Psoas muscle (tissue), 8 donors: Measurements from ENCODE around the gene RESF1. TPM values are rescaled to one million over a fixed set of nuclear protein-coding genes. Genes with fewer than 3 reads are reported as not detected.

Experiments
- ATAC-seq, 4 donors: fragments of 200-7000 bp; cut with Tn5 transposase; one replicate each; pipeline ENCODE4 v1.9.1; 2020; ENCODE audit warnings: moderate library complexity in 3 of 4, mild to moderate bottlenecking in 2 of 4
- DNase-seq, 2 donors: peaks; one replicate each; pipeline ENCODE4 v3.0.0-alpha.2; 2020
- H3K27ac ChIP-seq: fragments of 200-600 bp; one replicate; pipeline ENCODE4 v1.8.0; 2022
- H3K27me3 ChIP-seq, 3 donors: fragments of 200-600 bp in 1 of 3; one replicate each; pipeline versions ENCODE4 v1.6.1 to v1.8.0; 2013 to 2022; ENCODE audit warnings: low read length in 2 of 3, mild to moderate bottlenecking in 2 of 3, moderate library complexity in 1 of 3; ENCODE audit not compliant: insufficient read depth in 3 of 3
- H3K36me3 ChIP-seq, 2 donors: fragments of 200-600 bp in 1 of 2; one replicate each; pipeline versions ENCODE4 v1.6.1 to v1.8.0; 2013 to 2022; ENCODE audit warnings: low read depth in 1 of 2, mild to moderate bottlenecking in 1 of 2, moderate library complexity in 1 of 2; ENCODE audit not compliant: insufficient read depth in 1 of 2
- H3K4me1 ChIP-seq: fragments of 200-600 bp; one replicate; pipeline ENCODE4 v1.8.0; 2022
- H3K4me3 ChIP-seq: fragments of 200-600 bp; one replicate; pipeline ENCODE4 v1.8.0; 2022; ENCODE audit warnings: mild to moderate bottlenecking
- H3K9me3 ChIP-seq: fragments of 200-600 bp; one replicate; pipeline ENCODE4 v1.8.0; 2022
- CTCF ChIP-seq: fragments of 200-600 bp; IDR thresholded peaks from one replicate; pipeline ENCODE4 v1.8.0; 2022; ENCODE audit warnings: antibody characterized with exemption
- WGBS, 3 donors: extraction: QIAGEN DNeasy Blood & Tissue Kit; methylation state at CpG; one replicate each; pipeline versions ENCODE4 v1.1.6 to v1.1.7; 2013; 5-methylcytosine and 5-hydroxymethylcytosine counted together
- intact Hi-C, 2 donors: fragments of 100-400 bp; cut with DNase I; formaldehyde crosslinking; loops; one replicate each; pipeline versions ENCODE4 v1.11.0 to v1.14.2; 2022
- polyA plus RNA-seq, 3 donors: library from polyadenylated mRNA; stranded (reverse); fragments of 200-250 nt; gene quantifications; one replicate each; pipeline ENCODE4 v1.2.3, GENCODE V29; 2013
- total RNA-seq, 4 donors: library from RNA; stranded (reverse); fragmentation: NEBNext Ultra II Directional in 2 of 4; extraction: Animal tissue kit (Norgen Biotek cat#: 25700) in 2 of 4; gene quantifications; one replicate each; pipeline versions ENCODE4 v1.2.1 to v1.2.4, GENCODE V29; 2021 to 2023
- donor health status: healthy with polysubstance abuse.
- donor health status: DM: no; HTN: no; CAD: no; lungs with moderate emphysema.
- donor health status: Bipolar disorder and iron deficiency.
- donor health status: healthy.
- donor health status: DM: yes; HTN: yes; CAD: no.
- donor health status: DM: no; HTN: no; CAD: no.
- donor health status: DM: no; HTN: no; CAD: no.
- donor health status: DM: yes; HTN: yes; CAD: no.

Gene RESF1
- total and polyA plus RNA-seq, 7 donors: 6.0 to 18.4 (median 14.0) TPM

GRCh38 chr12:31989571-31990362 is 30.6 kb downstream of the RESF1 start:
- intact Hi-C loops: loop anchor here in 1 of 2 donors (10.0 kb wide), 1 partner anchor 315 kb away; no protein-coding TSS in a partner anchor
- H3K4me3 ChIP-seq: no peak overlapping the region
- H3K36me3 ChIP-seq: peaks cover 3 to 29% of the 10 kb centered on the region in 2 donors
- ATAC-seq (no peak), DNase-seq (no peak)
- no peaks in the 10 kb centered on the region for H3K9me3 ChIP-seq
- WGBS, 3 donors: 95% methylated on average over 15 of the region's 15 CpGs
- no peak overlapping the region for H3K27ac ChIP-seq
- no peak for TF ChIP-seq CTCF
- H3K4me1 ChIP-seq: no peaks in the 10 kb centered on the region
- no peaks in the 10 kb centered on the region for H3K27me3 ChIP-seq

DNA sequence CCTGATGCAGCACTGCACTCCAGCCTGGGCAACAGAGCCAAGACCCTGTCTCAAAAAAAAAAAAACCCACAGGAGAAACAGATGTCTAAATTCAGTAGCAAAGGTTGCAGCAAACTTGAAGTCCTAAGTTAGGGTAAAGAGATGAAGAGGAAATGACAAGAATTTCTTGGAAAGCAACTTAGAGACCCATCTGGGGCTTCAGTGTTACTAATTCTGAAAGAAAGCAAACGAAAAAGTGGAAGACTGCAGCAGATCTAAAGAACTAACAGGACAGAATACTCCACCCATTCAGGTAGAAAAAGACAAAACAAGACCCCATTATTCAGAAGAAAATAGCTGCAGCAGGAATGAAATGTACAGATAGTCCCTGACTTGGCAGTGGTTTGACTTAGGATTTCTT is 31.9 kb downstream of the RESF1 start:
- Histone ChIP-seq H3K27me3 (no peaks in the 10 kb centered on the region), H3K27ac (no peak overlapping the region), H3K4me3 (no peak overlapping the region), H3K36me3 (peaks cover 3 to 32% of the 10 kb centered on the region in 2 donors), H3K4me1 (no peaks in the 10 kb centered on the region), H3K9me3 (no peaks in the 10 kb centered on the region)
- WGBS, 3 donors: 77 to 86% (median 82%) methylated on average over 1 of the region's 1 CpG
- no peak for DNase-seq
- no peak for TF ChIP-seq CTCF
- no peak for ATAC-seq
- intact Hi-C loops: no loop called here

DNA sequence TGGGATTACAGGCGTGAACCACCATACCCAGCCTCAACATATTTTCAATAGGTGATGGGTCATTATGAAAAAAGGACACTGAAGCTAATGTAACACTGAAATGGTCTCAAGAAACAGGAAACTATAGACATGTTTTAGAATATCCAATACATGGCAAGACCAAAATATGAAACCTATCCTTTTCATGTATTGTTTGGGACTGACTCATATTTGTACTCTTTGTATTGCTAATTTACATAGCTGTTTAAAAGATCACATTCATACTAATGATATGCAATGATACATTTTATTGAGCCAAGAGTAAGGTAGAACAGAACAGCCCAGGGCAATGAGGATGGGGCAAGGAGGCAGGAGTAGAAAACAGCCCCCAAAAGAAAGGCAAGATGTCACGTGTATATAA is 32.6 kb downstream of the RESF1 start:
- Histone ChIP-seq H3K4me1 (no peaks in the 10 kb centered on the region), H3K27ac (no peak overlapping the region), H3K36me3 (peaks cover 3 to 39% of the 10 kb centered on the region in 2 donors), H3K4me3 (no peak overlapping the region), H3K9me3 (no peaks in the 10 kb centered on the region), H3K27me3 (no peaks in the 10 kb centered on the region)
- intact Hi-C loops: no loop called here
- WGBS, 3 donors: 93 to 100% (median 97%) methylated on average over 2 of the region's 2 CpGs
- DNase-seq (no peak), ATAC-seq (no peak)
- TF ChIP-seq CTCF: no peak

- Histone ChIP-seq H3K27me3 (no peaks in the 10 kb centered on the region), H3K27ac (no peak overlapping the region), H3K9me3 (no peaks in the 10 kb centered on the region), H3K36me3 (peaks cover 5 to 52% of the 10 kb centered on the region in 2 donors), H3K4me1 (no peaks in the 10 kb centered on the region), H3K4me3 (no peak overlapping the region)
- intact Hi-C loops: no loop called here
- ATAC-seq (no peak), DNase-seq (no peak)
- WGBS, 3 donors: 88 to 98% (median 97%) methylated on average over 6 of the region's 6 CpGs
- TF ChIP-seq CTCF: no peak
These were observed 40.5 kb downstream of the RESF1 start for GRCh38 chr12:31999692-32000091.
